GM10266 (cell line): ENCODE data around the gene BRD3.
A peak's percentile ranks its signal among the peaks of the same experiment; 100 is the strongest.
"Not testable (repeated sequence)": the region's sequence is repeated elsewhere in the genome, so short reads cannot be mapped to it uniquely, and the experiment has no call there.

Experiments used
- DNase-seq: peaks from one replicate; pipeline ENCODE4 v3.0.0; 2012; ENCODE audit errors: extremely low spot score
- TF ChIP-seq, protein P1 (sequence below): IDR thresholded peaks from 2 replicates; pipeline ENCODE4 v1.5.1; 2012; ENCODE audit warnings: mild to moderate bottlenecking, low read depth; ENCODE audit not compliant: control insufficient read depth, insufficient read depth; ENCODE audit errors: missing control alignments

The BRD3 gene

DNA sequence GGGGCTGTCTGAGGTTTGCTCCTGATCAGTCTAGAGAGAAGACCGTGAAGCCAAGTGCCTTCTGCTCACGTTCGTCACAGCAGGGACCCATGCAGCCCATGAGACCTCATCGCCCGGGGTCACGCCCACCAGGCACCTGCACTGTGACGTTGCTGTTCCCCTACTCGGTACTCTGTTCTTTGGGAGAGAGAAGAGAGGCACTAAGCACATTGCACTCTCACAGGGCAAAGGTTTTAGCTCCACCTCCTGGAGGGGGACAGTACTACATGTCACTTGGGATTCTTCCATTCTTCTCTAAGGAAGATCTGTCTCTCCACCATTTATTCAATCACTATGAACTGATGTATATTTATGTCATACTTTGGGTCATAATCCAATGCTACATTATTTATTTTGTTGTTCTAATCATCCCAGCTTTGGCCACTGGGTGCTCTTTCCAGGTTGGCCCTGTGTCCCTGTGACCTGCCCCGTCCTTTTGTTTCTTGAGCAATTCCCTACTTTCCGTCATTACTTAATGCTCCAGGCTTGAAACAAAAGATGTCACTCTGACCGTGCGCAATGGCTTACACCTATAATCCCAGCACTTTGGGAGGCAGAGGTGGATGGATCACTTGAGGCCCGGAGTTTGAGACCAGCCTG, 31.4 kb upstream of the BRD3 start:
- DNase-seq = peak; percentile 73
- TF ChIP-seq, protein P1, sequence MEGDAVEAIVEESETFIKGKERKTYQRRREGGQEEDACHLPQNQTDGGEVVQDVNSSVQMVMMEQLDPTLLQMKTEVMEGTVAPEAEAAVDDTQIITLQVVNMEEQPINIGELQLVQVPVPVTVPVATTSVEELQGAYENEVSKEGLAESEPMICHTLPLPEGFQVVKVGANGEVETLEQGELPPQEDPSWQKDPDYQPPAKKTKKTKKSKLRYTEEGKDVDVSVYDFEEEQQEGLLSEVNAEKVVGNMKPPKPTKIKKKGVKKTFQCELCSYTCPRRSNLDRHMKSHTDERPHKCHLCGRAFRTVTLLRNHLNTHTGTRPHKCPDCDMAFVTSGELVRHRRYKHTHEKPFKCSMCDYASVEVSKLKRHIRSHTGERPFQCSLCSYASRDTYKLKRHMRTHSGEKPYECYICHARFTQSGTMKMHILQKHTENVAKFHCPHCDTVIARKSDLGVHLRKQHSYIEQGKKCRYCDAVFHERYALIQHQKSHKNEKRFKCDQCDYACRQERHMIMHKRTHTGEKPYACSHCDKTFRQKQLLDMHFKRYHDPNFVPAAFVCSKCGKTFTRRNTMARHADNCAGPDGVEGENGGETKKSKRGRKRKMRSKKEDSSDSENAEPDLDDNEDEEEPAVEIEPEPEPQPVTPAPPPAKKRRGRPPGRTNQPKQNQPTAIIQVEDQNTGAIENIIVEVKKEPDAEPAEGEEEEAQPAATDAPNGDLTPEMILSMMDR = peak; percentile 74

DNA sequence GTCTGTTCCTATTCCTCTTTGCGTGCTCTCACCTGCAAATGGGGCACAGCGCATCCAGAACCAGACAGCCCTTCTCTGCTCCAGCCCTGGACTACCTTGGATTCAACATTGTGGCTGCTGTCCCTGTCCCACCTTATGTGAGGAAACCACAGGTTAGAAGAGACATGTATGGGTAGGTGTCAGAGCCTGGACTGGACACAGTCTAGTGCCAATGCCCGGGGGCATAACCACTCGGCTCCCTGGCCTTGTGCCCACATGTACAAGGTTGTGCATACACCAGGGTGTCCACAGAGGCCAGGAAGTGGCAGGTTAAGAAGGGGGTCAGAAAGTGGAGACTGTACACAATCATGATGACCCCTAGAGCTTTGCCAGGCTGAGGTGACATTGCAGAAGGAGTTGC, 22.1 kb upstream of the BRD3 start:
- no peak for DNase-seq
- TF ChIP-seq, protein P1 = no peak

DNA sequence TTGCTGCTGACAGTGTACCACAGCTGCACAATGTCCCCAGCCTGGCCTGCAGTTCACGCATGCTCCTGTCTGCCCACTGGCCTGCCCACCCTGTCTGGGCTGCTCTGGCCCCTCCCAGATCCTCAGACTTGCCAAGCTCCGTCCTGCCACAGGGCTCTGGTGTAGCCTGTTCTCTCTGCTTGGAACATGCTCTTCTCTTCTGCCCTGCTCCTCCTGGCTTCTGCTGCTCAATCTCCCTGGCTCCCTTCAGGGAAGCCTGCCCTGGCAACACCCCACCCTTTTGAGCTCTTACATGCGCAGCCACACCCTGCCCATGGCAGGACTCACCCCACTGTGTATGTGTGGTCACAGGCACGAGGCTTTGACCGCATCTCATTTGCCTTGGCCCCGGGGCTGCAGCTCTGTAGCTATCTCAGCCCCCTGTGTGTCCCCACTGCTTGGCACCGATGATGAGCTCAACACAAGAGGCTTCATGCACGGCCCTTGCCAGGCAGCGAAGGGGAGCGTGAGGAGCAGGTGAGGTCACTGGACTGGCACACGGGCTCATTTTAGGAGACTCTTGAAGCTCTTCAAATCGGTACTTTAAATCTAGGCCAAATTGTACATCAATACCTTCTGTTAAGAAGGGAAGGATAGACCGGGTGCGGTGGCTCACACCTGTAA, 20.4 kb upstream of the BRD3 start:
- TF ChIP-seq, protein P1 = no peak
- DNase-seq = no peak

DNA sequence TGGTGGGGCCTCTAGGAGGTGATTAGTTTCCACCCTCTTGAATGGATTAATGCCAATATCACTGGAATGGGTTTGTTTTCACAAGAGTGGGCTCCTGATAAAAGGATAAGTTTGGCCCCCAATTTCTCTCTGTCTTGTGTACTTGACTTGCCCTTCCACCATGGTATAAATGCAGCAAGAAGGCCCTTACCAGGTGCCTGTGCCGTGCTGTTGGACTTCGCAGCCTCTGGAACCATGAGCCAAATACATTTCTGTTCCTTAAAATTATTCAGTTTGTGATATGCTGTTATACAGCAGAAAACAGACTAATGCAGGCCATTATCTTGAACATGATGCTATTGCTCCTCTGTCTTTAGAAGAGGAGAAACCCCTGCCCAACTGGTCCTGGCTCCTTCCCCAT, 17.8 kb upstream of the BRD3 start:
- TF ChIP-seq, protein P1 = no peak

DNA sequence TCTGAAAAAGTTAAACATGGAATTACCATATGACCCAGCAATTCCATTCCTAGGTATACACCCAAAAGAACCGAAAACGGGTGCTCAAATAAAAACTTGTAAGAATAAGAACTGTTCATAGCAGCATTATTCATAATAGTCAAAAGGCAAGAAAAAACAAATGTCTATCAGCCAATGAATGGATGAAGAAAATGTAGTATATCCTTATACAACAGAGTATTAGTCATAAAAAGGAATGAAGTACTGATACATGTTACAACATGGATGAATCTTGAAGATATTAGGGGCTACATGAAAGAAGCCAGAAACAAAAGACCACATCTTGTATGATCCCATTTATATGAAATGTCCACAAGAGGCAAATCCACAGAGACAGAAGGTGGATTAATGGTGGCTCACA, 15.6 kb upstream of the BRD3 start:
- DNase-seq = no peak
- TF ChIP-seq, protein P1 = no peak

More for the DNA sequence above, 17.8 kb upstream of the BRD3 start:
- DNase-seq = no peak

DNA sequence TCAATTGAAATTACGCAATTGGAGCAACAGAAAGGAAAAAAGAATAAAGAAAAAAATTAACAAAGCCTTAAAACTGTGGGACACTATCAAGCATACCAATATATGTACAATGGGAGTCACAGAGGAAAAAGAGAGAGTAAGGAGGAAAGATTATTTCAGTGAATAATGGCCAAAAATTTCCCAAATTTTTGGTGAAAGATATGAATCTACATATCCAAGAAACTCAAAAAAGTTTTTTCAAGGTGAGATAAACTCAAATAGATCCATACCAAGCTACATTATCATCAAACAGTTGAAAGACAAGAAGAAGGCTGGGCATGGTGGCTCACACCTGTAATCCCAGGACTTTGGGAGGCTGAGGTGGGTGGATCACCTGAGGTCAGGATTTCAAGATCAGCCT, 8.8 kb upstream of the BRD3 start:
- TF ChIP-seq, protein P1 = no peak
- DNase-seq = no peak

DNA sequence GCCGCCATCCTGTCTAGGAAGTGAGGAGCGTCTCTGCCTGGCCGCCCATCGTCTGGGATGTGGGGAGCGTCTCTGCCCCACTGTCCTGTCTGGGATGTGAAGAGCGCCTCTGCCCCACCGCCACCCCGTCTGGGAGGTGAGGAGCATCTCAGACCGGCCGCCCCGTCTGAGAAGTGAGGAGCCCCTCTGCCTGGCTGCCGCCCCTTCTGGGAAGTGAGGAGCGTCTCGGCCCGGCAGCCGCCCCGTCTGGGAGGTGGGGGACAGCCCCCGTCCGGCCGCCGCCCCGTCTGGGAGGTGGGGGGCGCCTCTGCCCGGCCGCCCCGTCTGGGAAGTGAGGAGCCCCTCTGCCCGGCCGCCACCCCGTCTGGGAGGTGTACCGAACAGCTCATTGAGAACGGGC, 7.9 kb upstream of the BRD3 start:
- DNase-seq = not testable (repeated sequence)
